RWPE1 (cell line): Measurements from ENCODE around the gene DOK1.

Experiments
- CTCF ChIA-PET: fragments of 350-600 bp; sonication (Branson Sonifier 250); formaldehyde crosslinking; extraction: SDS; loops from one replicate; lab custom pipeline; 2021; lab: Yijun Ruan, JAX
- POLR2A ChIA-PET: fragments of 400-600 bp; formaldehyde crosslinking; extraction: SDS; loops from one replicate; lab custom pipeline; 2020; ENCODE audit warnings: antibody characterized with exemption; ENCODE audit not compliant: low non-redundant PET; lab: Yijun Ruan, JAX
- DNase-seq: peaks from one replicate; pipeline ENCODE4 v3.0.0; 2012; ENCODE audit warnings: low spot score
- H3K27ac ChIP-seq: fragments of 450-650 bp; 2 replicates; pipeline ENCODE4 v1.5.1; 2017
- CTCF ChIP-seq: fragments of 450-650 bp; conservative IDR thresholded peaks from 2 replicates; pipeline ENCODE4 v1.5.1; 2017; ENCODE audit warnings: low read depth, mild to moderate bottlenecking

DOK1 gene

GRCh38 chr2:74546004-74546403 is 8.5 kb upstream of the DOK1 start:
- no peak for TF ChIP-seq CTCF

GRCh38 chr2:74548285-74548899 is 6.1 kb upstream of the DOK1 start:
- POLR2A ChIA-PET = no interaction called here
- no peak for DNase-seq
- H3K27ac ChIP-seq = peak overlapping the region; percentile 65
- TF ChIP-seq CTCF = no peak
- CTCF ChIA-PET = interaction anchor here (0.5 to 0.7 kb wide), 2 partner anchors 78 to 98 kb away, joined by 3 to 5 read pairs; no protein-coding TSS in a partner anchor

More at GRCh38 chr2:74546004-74546403, 8.5 kb upstream of the DOK1 start:
- no peak overlapping the region for H3K27ac ChIP-seq
- no peak for DNase-seq
- POLR2A ChIA-PET = no interaction called here
- CTCF ChIA-PET = interaction anchor here (0.7 kb wide), 1 partner anchor 296 kb away, joined by 4 read pairs; no protein-coding TSS in a partner anchor

GRCh38 chr2:74548900-74549826 is 5.4 kb upstream of the DOK1 start:
- H3K27ac ChIP-seq = peak overlapping the region; percentile 65

GRCh38 chr2:74550231-74550630 is 4.3 kb upstream of the DOK1 start:
- DNase-seq = no peak
- no peak for TF ChIP-seq CTCF
- H3K27ac ChIP-seq = no peak overlapping the region
- CTCF ChIA-PET = no interaction called here
- POLR2A ChIA-PET = no interaction called here

More at GRCh38 chr2:74548900-74549826, 5.4 kb upstream of the DOK1 start:
- DNase-seq = peak; percentile 74
- POLR2A ChIA-PET = no interaction called here
- CTCF ChIA-PET = interaction anchor here (0.6 kb wide), 1 partner anchor 42 kb away, joined by 5 read pairs; the partner anchor contains the start of gene PCGF1
- TF ChIP-seq CTCF = no peak

- DNase-seq = no peak
- no peak for TF ChIP-seq CTCF
- ChIA-PET CTCF (interaction anchor here (0.5 to 0.7 kb wide), 2 partner anchors 44 to 424 kb away, joined by 4 to 8 read pairs; no protein-coding TSS in a partner anchor), POLR2A (interaction anchor here (0.6 kb wide), 1 partner anchor 12 kb away, joined by 4 read pairs; no protein-coding TSS in a partner anchor)
- H3K27ac ChIP-seq = no peak overlapping the region
These were observed 3.0 kb upstream of the DOK1 start for GRCh38 chr2:74551530-74551929.
